ENCODE measurements around the gene TBCE.

Gene TBCE

DNA sequence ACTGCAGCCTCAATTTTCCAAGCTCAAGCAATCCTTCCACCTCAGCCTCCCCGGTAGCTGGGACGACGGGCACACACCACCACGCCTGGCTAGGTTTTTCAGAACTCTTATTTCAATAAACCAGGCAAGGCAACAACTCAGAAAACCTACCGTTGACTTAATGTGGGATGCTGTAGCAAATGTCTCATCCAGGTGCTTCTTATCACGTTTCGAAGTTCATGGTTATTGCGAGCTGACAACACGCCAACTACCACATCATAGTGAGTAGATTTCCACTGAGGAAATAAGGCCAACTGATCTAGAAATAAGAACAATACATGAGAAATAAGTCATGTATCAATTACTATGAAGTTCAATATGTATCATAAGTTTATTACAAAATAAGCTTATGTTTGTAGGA is 127.3 kb downstream of the TBCE start:
- TF ChIP-seq, protein P1, sequence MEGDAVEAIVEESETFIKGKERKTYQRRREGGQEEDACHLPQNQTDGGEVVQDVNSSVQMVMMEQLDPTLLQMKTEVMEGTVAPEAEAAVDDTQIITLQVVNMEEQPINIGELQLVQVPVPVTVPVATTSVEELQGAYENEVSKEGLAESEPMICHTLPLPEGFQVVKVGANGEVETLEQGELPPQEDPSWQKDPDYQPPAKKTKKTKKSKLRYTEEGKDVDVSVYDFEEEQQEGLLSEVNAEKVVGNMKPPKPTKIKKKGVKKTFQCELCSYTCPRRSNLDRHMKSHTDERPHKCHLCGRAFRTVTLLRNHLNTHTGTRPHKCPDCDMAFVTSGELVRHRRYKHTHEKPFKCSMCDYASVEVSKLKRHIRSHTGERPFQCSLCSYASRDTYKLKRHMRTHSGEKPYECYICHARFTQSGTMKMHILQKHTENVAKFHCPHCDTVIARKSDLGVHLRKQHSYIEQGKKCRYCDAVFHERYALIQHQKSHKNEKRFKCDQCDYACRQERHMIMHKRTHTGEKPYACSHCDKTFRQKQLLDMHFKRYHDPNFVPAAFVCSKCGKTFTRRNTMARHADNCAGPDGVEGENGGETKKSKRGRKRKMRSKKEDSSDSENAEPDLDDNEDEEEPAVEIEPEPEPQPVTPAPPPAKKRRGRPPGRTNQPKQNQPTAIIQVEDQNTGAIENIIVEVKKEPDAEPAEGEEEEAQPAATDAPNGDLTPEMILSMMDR (IDR thresholded peaks at IDR 0.05; ENCODE audit: low read depth, low read length): no peak
- H3K4me3 ChIP-seq (ENCODE audit: low read depth, low read length): no peak overlapping the region

DNA sequence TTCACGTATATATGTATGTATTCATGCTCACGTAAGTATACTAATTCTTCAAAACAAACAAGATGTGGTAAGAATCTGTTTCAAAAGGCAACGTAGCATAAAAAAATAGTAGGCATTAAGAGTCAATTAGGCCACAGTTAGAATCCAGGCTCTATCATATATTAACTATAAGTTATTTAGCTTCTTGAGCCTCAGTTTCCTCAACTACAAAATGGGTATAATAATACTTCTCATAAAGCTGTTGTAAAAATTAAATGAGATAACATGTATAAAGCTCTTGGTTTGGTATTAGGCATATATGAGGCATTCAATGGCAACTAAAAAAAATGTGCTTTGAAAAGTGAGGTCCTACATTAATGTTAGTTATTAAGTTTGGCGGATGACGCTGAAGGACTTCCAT is 127.8 kb downstream of the TBCE start:
- TF ChIP-seq, protein P1 (IDR thresholded peaks at IDR 0.05; ENCODE audit: low read depth, low read length): no peak
- H3K4me3 ChIP-seq (ENCODE audit: low read depth, low read length): no peak overlapping the region

DNA sequence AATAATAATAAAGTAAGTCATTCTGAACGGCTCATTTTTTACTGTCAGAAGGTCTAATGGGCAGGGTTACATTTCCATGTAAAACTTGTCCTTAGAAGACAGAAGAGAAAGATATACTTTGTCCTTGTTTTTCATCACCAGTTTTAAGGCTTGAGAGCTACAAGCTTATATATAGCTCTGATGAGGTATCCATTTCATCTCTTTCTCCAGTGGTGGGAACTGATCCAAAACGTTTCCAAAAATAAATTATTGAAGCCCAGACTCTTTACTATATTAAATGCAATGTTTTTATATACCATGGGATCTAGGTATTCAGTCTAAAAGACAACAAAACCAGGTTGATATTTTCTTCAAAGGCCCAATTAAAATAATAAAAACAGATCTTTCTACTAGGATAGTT is 128.3 kb downstream of the TBCE start:
- TF ChIP-seq, protein P1 (IDR thresholded peaks at IDR 0.05; ENCODE audit: low read depth, low read length): no peak
- no peak overlapping the region for H3K4me3 ChIP-seq (ENCODE audit: low read depth, low read length)

DNA sequence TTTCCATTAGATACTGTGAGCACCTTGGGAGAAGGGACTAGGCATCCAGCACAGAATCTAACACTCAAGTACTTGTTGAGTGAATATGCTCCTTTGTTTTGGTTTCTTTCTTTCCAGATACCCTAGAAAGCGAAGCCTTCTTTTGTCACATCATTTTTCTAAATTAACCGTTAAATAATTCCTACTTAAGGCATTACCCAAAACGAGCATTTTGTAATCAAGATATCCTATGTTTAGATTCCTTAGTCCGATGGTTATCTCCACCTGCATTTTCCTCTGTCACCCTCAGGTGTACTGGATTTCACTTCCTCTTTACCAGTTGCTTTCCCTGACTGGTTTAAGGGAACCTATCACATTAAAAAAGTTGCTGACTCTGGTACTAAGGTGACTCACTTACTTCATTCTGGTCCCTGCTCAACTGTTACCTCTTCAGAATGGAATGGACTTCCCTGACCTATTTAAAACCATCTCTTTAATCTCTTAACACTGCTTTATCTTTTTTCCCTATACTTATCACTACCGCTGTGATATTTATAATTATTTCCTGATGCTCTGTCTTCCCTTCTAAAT is 133.8 kb downstream of the TBCE start:
- TF ChIP-seq, protein P1 (IDR thresholded peaks at IDR 0.05; ENCODE audit: low read depth, low read length): no peak
- no peak overlapping the region for H3K4me3 ChIP-seq (ENCODE audit: low read depth, low read length)

Measured in WI38 (cell line).